ENCODE measurements around the gene FSTL4.

Gene FSTL4

GRCh38 chr5:133475986-133476385 is 136.4 kb downstream of the FSTL4 start:
- no peak for DNase-seq (ENCODE audit: low read depth)

GRCh38 chr5:133474851-133475590 is 137.3 kb downstream of the FSTL4 start:
- no peak for DNase-seq (ENCODE audit: low read depth)

- no peak for DNase-seq (ENCODE audit: low read depth)
These were observed 139.1 kb downstream of the FSTL4 start for GRCh38 chr5:133473291-133473690.

- no peak for DNase-seq (ENCODE audit: low read depth)
These were observed 139.5 kb downstream of the FSTL4 start for GRCh38 chr5:133472829-133473228.

- no peak for DNase-seq (ENCODE audit: low read depth)
These were observed 140.6 kb downstream of the FSTL4 start for GRCh38 chr5:133471699-133472098.

- DNase-seq (ENCODE audit: low read depth) = no peak
These were observed 141.5 kb downstream of the FSTL4 start for GRCh38 chr5:133470841-133471240.

- no peak for DNase-seq (ENCODE audit: low read depth)
These were observed 142.5 kb downstream of the FSTL4 start for GRCh38 chr5:133469846-133470245.

GRCh38 chr5:133469252-133469651 is 143.1 kb downstream of the FSTL4 start:
- no peak for DNase-seq (ENCODE audit: low read depth)

- no peak for DNase-seq (ENCODE audit: low read depth)
These were observed 143.7 kb downstream of the FSTL4 start for GRCh38 chr5:133468596-133468995.

- no peak for DNase-seq (ENCODE audit: low read depth)
These were observed 144.4 kb downstream of the FSTL4 start for GRCh38 chr5:133467826-133468463.

- no peak for DNase-seq (ENCODE audit: low read depth)
These were observed 145.0 kb downstream of the FSTL4 start for GRCh38 chr5:133467335-133467779.

- DNase-seq (ENCODE audit: low read depth) = no peak
These were observed 145.6 kb downstream of the FSTL4 start for GRCh38 chr5:133466556-133467334.

- DNase-seq (ENCODE audit: low read depth) = no peak
These were observed 148.3 kb downstream of the FSTL4 start for GRCh38 chr5:133464013-133464412.

GRCh38 chr5:133461796-133462516 is 150.4 kb downstream of the FSTL4 start:
- no peak for DNase-seq (ENCODE audit: low read depth)

GRCh38 chr5:133460172-133460758 is 152.1 kb downstream of the FSTL4 start:
- DNase-seq (ENCODE audit: low read depth) = no peak

- DNase-seq (ENCODE audit: low read depth) = no peak
These were observed 152.7 kb downstream of the FSTL4 start for GRCh38 chr5:133459474-133460160.

GRCh38 chr5:133458435-133458834 is 153.9 kb downstream of the FSTL4 start:
- DNase-seq (ENCODE audit: low read depth) = no peak

GRCh38 chr5:133457439-133458355 is 154.6 kb downstream of the FSTL4 start:
- no peak for DNase-seq (ENCODE audit: low read depth)

GRCh38 chr5:133456933-133457402 is 155.4 kb downstream of the FSTL4 start:
- no peak for DNase-seq (ENCODE audit: low read depth)

- no peak for DNase-seq (ENCODE audit: low read depth)
These were observed 156.7 kb downstream of the FSTL4 start for GRCh38 chr5:133455676-133456075.
